ENCODE measurements around the gene HIF3A.

The HIF3A gene

GRCh38 chr19:46374536-46375475 lies 78.0 kb downstream of the HIF3A start:
- TF ChIP-seq, protein P1, sequence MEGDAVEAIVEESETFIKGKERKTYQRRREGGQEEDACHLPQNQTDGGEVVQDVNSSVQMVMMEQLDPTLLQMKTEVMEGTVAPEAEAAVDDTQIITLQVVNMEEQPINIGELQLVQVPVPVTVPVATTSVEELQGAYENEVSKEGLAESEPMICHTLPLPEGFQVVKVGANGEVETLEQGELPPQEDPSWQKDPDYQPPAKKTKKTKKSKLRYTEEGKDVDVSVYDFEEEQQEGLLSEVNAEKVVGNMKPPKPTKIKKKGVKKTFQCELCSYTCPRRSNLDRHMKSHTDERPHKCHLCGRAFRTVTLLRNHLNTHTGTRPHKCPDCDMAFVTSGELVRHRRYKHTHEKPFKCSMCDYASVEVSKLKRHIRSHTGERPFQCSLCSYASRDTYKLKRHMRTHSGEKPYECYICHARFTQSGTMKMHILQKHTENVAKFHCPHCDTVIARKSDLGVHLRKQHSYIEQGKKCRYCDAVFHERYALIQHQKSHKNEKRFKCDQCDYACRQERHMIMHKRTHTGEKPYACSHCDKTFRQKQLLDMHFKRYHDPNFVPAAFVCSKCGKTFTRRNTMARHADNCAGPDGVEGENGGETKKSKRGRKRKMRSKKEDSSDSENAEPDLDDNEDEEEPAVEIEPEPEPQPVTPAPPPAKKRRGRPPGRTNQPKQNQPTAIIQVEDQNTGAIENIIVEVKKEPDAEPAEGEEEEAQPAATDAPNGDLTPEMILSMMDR (IDR thresholded peaks at IDR 0.05), result no peak

GRCh38 chr19:46376241-46377153 lies 79.7 kb downstream of the HIF3A start:
- TF ChIP-seq, protein P1 (IDR thresholded peaks at IDR 0.05), result no peak

- TF ChIP-seq, protein P1 (IDR thresholded peaks at IDR 0.05), result no peak
Measured at GRCh38 chr19:46378268-46378667, 81.4 kb downstream of the HIF3A start.

- TF ChIP-seq, protein P1 (IDR thresholded peaks at IDR 0.05), result no peak
Measured at GRCh38 chr19:46380690-46381089, 83.8 kb downstream of the HIF3A start.

GRCh38 chr19:46381346-46381745 lies 84.5 kb downstream of the HIF3A start:
- TF ChIP-seq, protein P1 (IDR thresholded peaks at IDR 0.05), result no peak

DNA sequence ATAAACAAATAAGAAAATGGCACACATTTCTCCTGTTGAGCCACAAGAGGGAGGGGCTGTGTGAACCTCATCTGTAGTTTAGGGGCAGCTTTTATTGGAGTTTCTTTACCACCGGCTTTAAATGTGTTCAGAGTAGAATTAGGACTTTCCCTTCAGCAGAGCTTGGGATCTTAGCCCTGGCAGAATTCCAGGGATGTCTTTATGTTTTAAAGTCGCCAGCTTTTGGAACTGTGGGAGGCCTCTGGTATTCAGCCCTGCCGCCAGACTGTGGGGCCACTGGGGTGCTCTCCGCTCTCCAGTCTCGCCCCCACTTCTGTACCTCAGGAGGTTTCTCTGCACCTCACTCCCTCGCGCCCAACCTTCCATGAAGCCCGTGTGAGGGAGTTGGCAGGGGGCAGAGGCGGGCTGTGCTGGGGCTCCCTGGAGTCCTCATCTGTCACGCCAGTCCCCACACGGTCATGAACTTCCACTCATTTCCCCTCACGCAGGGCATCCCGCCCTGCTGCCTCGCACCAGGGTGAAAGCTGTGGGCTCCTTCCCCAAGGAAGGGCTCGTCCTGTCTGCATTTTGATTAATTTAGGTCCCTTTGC lies 85.0 kb downstream of the HIF3A start:
- TF ChIP-seq, protein P1 (IDR thresholded peaks at IDR 0.05), result no peak

DNA sequence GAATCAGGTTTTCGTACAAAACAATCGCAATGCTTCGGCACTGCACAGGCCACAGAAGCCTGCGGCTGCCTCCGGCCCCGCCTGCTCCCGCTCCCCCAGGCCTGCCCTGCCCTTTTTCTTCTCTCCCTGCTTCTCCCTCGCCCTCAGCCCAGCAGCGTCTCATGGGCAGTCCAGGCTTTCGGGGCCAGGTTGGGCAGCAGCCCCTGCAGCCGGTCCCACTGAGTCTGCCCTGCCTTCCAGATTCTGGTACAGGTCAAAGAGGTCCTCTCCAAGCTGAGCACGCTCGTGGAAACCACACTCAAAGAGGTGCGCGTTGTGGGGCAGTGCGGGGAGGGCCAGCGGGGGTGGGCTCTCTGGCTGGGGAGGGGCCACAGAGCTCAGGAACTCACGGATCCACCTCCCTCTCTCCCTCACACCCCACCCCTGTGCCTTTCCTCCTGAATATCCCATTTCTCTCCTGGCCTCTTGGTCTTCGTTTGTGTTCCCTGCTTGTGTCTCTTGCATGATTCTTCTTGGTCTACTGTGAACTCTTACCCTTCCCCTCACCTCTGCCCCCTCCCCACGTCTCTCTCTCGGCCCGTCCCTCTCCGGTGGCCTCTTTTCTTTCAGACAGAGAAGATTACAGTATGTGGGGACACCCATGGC lies 86.5 kb downstream of the HIF3A start:
- TF ChIP-seq, protein P1 (IDR thresholded peaks at IDR 0.05), result no peak

Measured in LNCAP (cell line).